Right ventricle myocardium inferior (tissue), 1 donor: ENCODE measurements around the gene MYO3B. TPM values are rescaled to one million over a fixed set of nuclear protein-coding genes. Genes with fewer than 3 reads are reported as not detected.
A peak's percentile ranks its signal among the peaks of the same experiment; 100 is the strongest.

Experiments
- ATAC-seq: fragments of 200-7000 bp; cut with Tn5 transposase; one replicate; pipeline ENCODE4 v1.9.1; 2020; ENCODE audit warnings: mild to moderate bottlenecking, moderate library complexity
- DNase-seq: peaks from one replicate; pipeline ENCODE4 v3.0.0; 2021; ENCODE audit errors: missing footprints
- intact Hi-C: fragments of 100-400 bp; cut with DNase I; formaldehyde crosslinking; loops from one replicate; pipeline ENCODE4 v1.11.0; 2022
- total RNA-seq: library from RNA; stranded (reverse); fragmentation: NEBNext Ultra II Directional; extraction: Animal tissue kit (Norgen Biotek cat#: 25700); gene quantifications from one replicate; pipeline ENCODE4 v1.2.1, GENCODE V29; 2021
- donor health status: DM: no; HTN: yes; CAD: no; lungs with severe emphysema.

MYO3B gene
- total RNA-seq, 1 donor from 2014 or later, result not detected

DNA sequence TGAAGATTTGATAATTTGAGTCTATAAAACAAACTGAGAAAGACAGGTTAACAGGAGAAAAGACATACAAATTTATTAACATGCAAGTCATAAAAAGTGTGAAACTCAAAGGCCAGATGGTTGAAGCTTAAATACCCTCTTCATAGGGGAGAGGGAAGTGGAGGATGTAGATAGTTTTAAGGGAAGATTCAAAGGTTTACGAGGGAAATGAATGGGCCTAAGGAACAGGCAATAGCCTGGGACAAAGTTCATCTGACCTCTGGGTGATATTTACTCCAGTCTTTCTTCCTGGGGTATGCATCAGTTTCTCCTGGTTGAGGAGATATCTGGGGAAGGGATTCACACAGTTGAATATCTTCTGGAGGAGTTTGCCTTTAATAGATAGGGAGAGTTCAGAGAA is 322.2 kb downstream of the MYO3B start:
- ATAC-seq (no peak), DNase-seq (no peak)
- intact Hi-C loops, result loop anchor here (10.0 kb wide), 1 partner anchor 215 kb away; the partner anchor contains the start of gene SP5

GRCh38 chr2:170500770-170501169 is 322.8 kb downstream of the MYO3B start:
- ATAC-seq, result no peak
- no peak for DNase-seq
- intact Hi-C loops, result loop anchor here (10.0 kb wide), 1 partner anchor 214 kb away; the partner anchor contains the start of gene SP5

DNA sequence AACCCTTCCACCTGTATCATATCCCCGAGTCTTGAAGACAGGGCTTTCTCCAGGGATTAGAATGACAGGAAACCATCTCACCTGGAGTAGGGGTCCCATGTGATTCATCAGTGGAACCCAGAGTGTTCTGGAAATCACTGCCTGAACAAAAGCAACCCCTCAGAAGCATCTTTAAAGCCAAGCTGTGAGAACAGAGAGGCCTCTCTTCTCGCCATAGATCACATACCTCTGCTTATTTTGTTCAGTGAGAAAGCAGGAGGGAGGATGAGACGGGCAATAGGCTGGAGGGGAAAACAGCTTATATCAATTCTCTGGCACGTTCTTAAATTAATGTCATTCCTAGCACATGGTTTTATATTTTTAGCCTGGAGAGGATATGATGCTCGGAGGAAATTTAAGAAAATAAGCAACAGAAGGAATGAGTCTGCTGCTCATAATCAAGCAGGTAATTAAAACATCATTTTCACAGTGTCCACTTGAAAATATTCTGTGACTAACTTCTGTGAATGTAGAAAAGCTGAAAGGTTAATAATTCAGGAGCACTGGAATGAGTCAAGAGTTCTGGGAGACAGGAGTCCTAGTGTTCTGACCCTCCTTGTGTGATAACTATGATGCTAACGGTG is 323.6 kb downstream of the MYO3B start:
- intact Hi-C loops, result loop anchor here (10.0 kb wide), 1 partner anchor 213 kb away; the partner anchor contains the start of gene SP5
- ATAC-seq, result no peak
- DNase-seq, result no peak

DNA sequence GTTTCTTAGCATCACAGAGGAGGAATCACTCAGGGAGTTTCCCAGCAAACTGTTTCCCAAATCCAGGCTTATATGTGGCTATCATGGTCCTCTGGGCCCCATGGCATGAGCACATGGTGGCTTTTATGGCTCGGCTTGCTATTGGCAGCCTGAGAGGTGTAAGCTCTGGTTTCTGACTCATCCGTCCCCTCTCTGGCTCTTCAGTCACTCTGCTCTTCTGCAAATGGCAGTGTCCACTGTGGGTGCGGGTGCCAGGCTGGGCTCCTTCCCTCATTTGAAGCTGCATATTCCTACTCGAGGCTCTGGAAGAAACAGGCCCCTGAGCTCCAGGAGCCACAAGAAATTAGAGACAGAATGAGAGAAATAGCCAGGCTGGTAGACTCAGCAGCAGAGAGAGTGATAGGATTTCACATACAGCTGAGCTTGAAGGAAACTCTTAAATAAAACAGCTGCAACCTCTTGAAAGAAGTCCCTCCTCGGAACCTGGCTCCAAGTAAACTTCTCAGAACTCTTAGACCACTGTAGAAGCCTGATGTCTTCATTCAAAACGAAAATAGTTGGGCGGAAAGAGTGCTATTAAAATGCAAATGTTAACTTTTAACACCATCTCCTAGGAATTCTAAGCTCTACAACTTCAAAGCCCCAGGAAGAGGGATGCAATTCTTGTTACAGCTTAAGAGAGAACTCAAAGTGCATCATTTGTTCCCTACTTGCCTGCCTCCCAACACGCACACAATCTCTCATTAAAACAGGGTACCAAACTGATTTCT is 324.6 kb downstream of the MYO3B start:
- intact Hi-C loops, result loop anchor here (10.0 kb wide), 1 partner anchor 212 kb away; the partner anchor contains the start of gene SP5
- no peak for ATAC-seq
- no peak for DNase-seq

- DNase-seq (no peak), ATAC-seq (no peak)
- intact Hi-C loops, result loop anchor here (10.0 kb wide), 1 partner anchor 211 kb away; the partner anchor contains the start of gene SP5
These were observed 325.6 kb downstream of the MYO3B start for GRCh38 chr2:170503563-170503962.

DNA sequence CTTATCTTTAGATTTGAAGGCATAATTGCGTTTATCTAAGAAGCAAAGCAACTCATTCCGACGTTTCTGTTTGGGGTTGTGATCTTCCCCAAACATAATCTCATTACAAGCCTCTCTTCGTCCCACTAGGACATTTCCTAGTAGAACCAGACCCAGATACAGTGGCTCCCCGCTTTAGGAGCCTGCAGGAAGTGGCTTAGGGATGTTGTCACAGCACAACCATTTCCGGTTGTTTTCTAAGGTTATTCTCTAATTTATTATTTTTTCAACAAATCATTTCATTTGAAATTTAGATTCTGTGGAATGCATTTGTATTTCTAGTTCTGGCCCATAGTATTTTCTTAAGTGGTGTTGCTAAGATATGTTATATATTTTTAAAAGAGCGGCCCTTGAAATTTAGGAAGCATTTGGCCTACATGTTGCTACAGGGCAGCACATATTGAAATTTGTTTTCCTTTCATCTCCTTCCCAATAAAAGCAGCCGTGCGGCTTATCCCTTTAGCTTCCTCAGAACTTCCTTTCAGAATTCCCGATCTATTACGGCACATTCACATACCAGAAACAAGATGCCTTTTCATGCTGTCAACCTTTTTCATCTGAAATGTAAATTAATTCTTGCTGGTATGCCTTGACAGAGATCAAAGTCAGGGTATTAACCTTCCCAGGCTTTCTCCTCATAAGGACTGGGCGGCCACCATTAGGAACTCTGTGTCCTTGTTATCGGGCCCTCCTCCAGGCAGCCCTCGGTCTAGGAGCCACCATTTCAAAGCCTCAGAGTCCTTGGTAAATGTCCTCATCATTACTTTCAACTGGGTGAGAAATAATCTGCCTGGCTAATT is 326.2 kb downstream of the MYO3B start:
- ATAC-seq, result no peak
- intact Hi-C loops, result loop anchor here (10.0 kb wide), 1 partner anchor 211 kb away; the partner anchor contains the start of gene SP5
- DNase-seq, result no peak

DNA sequence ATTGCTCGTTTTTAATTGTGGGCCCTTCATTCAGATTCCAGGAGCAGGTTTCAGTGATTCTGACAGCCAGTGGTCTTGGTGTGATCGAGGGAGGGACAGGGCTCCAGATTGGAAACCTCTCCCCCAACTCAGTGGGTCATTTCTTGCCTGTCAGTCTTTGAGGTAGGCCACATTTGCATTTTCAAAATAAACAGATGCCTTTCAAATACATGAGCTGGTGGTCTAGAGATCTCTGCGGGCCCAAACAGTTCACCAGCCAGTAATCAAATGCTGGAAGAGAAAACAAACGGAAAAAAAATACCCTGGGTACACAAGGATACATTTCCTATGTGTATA is 326.8 kb downstream of the MYO3B start:
- DNase-seq (no peak), ATAC-seq (no peak)
- intact Hi-C loops, result loop anchor here (10.0 kb wide), 1 partner anchor 210 kb away; the partner anchor contains the start of gene SP5

DNA sequence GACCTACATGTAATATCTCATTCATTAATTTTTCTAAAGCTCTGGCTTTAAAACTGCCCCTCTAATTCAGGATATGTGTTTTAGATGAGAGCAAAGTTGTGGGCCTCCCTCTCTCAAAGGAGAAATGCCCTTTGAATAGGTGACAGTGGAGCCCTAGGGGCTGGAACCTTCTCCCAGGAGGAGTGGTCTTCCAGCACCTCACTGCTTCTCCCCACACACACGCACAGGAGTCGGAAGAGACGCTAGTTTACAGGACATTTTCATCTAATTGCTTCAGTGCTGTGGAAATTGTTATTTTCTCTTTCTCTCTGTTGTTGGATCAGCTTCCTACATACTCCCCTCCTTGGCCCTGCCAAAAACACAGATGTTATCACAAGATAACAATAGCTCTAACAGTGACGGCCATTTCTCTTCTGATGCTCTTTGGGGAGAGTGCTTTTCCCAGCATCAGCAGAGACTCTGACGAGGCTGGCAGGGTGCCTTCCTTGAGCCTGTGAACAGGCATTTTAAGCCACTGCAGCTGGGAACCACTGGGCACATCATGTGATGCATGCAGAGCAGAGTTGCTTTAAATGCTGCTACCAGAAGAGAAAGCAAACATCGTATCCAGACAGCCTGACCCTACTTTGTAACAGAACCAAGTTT is 327.8 kb downstream of the MYO3B start:
- intact Hi-C loops, result loop anchor here (10.0 kb wide), 1 partner anchor 209 kb away; the partner anchor contains the start of gene SP5
- DNase-seq (peak; percentile 78), ATAC-seq (peak; percentile 76)

GRCh38 chr2:170509452-170510193 is 331.7 kb downstream of the MYO3B start:
- ATAC-seq (no peak), DNase-seq (no peak)
- intact Hi-C loops, result loop anchor here (10.0 kb wide), 1 partner anchor 205 kb away; the partner anchor contains the start of gene SP5

- ATAC-seq (no peak), DNase-seq (no peak)
These were observed 334.3 kb downstream of the MYO3B start for GRCh38 chr2:170512266-170512665.

DNA sequence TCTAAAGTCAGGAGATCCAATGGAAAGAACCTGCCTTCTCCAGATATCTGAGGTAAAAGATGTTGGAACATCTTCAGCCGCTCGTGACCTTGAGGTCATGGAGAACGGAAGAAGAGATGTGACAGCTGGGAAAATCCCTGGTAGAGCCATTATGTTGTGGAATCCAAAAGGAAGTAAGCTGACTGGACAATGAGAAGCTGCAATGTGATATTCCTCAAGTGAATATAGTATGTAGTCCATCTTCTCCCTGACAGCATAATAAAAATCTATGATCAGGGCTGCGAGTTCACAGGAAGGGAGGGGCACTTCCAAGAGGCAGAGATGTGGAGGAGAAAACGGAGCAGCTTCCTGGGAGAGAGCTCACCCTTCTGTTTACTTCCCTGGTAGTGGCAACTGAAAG is 336.2 kb downstream of the MYO3B start:
- ATAC-seq, result no peak
- intact Hi-C loops, result no loop called here
- no peak for DNase-seq

More at GRCh38 chr2:170512266-170512665, 334.3 kb downstream of the MYO3B start:
- intact Hi-C loops, result no loop called here

DNA sequence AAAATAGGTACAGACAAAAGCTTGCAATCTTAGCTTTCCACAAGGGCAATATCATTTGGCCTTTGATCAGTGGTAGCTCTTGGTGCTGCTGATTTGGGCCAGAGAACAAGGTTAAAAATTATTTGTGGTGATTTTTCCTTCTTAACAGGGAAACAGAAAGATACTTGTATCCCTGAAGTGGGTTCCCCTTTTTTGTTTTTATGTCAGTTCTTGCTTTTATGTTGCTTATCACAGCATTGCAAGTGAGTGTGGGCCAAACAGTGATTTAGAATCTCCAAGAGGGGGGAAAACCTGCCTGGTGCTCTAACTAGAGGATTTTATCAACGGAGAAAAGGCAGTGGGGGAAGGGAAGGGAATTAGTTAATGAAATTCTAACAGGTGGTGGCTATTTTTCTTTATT is 339.6 kb downstream of the MYO3B start:
- intact Hi-C loops, result no loop called here
- no peak for DNase-seq
- ATAC-seq, result no peak

DNA sequence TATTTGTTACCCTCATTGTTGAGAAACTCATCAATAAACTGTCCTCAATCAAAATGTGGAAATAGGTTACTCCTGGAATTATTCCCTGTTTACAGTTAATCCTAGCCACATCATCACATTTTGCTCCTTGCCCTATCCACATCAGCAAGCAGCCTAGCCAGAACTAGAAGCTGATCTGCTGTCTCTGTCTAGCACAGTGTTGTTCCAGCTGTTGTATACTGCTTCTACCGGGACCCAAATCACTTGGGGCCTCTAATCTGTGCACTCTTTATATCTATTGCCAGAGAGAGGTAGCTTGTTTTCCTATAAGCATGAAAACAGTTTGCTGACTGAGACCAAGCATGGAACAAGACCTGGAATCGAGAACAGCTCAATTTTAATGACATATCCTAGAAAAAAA is 341.0 kb downstream of the MYO3B start:
- DNase-seq, result no peak
- intact Hi-C loops, result no loop called here
- no peak for ATAC-seq

GRCh38 chr2:170521299-170521698 is 343.4 kb downstream of the MYO3B start:
- ATAC-seq (no peak), DNase-seq (no peak)
- intact Hi-C loops, result no loop called here

- ATAC-seq (no peak), DNase-seq (no peak)
- intact Hi-C loops, result no loop called here
These were observed 345.6 kb downstream of the MYO3B start for GRCh38 chr2:170523506-170523905.

GRCh38 chr2:170524828-170525565 is 347.1 kb downstream of the MYO3B start:
- ATAC-seq (no peak), DNase-seq (no peak)
- intact Hi-C loops, result no loop called here

- DNase-seq (peak; percentile 72), ATAC-seq (peak; percentile 59)
- intact Hi-C loops, result no loop called here
These were observed 347.6 kb downstream of the MYO3B start for GRCh38 chr2:170525566-170525900.
